IMR-90 (cell line): Measurements from ENCODE around the gene HDGFL2. TPM values are rescaled to one million over a fixed set of nuclear protein-coding genes. Genes with fewer than 3 reads are reported as not detected.

ENCODE experiments used
- ATAC-seq: fragments of 200-7000 bp; cut with Tn5 transposase; 2 replicates; pipeline ENCODE4 v1.9.1; 2020; ENCODE audit warnings: low read depth, mild to moderate bottlenecking, moderate library complexity
- BruUV-seq: library from RNA; stranded (reverse); fragments of 400-500 nt; replicated peaks from 2 replicates; lab custom pipeline; 2021; lab: Mats Ljungman, UMichigan
- CTCF ChIA-PET: fragments of 300-600 bp; formaldehyde crosslinking; extraction: SDS; loops from one replicate; lab custom pipeline; 2021; ENCODE audit warnings: antibody characterized with exemption; lab: Yijun Ruan, JAX
- POLR2A ChIA-PET: fragments of 300-600 bp; sonication (Branson Sonifier 250); formaldehyde crosslinking; loops from one replicate; lab custom pipeline; 2022; ENCODE audit warnings: antibody characterized with exemption; ENCODE audit not compliant: unreplicated experiment; lab: Charles Lee
- DNase-seq: peaks from one replicate; pipeline ENCODE4 v3.0.0; 2013
- H2AFZ ChIP-seq: replicated peaks from 2 replicates; pipeline ENCODE3; 2013; ENCODE audit warnings: low read length, mild to moderate bottlenecking; ENCODE audit not compliant: poor library complexity
- H2AK5ac ChIP-seq: 2 replicates; pipeline ENCODE4 v1.6.1; 2013; ENCODE audit warnings: low read depth, low read length, inconsistent platforms
- H2AK9ac ChIP-seq: replicated peaks from 2 replicates; pipeline ENCODE3; 2013; ENCODE audit warnings: mild to moderate bottlenecking, low read depth, low read length, moderate library complexity; ENCODE audit not compliant: poor library complexity
- H2BK120ac ChIP-seq: 2 replicates; pipeline ENCODE4 v1.6.1; 2013; ENCODE audit warnings: low read depth, low read length, inconsistent platforms
- H2BK15ac ChIP-seq: 3 replicates; pipeline ENCODE4 v1.6.1; 2013; ENCODE audit warnings: low read depth, low read length, inconsistent platforms
- H2BK20ac ChIP-seq: 2 replicates; pipeline ENCODE4 v1.6.1; 2013; ENCODE audit warnings: low read depth, mild to moderate bottlenecking, inconsistent platforms, low read length, moderate library complexity
- H2BK5ac ChIP-seq: 2 replicates; pipeline ENCODE4 v1.6.1; 2013; ENCODE audit warnings: mild to moderate bottlenecking, low read depth, low read length, inconsistent platforms; ENCODE audit not compliant: poor library complexity, severe bottlenecking
- H3K14ac ChIP-seq: replicated peaks from 2 replicates; pipeline ENCODE4 v1.6.1; 2013; ENCODE audit warnings: low read depth, low read length, inconsistent platforms
- H3K18ac ChIP-seq: 2 replicates; pipeline ENCODE4 v1.6.1; 2013; ENCODE audit warnings: low read depth, low read length, control low read depth
- H3K23ac ChIP-seq: 2 replicates; pipeline ENCODE4 v1.6.1; 2013; ENCODE audit warnings: low read depth, low read length, inconsistent platforms
- H3K27ac ChIP-seq: 2 replicates; pipeline ENCODE4 v1.5.1; 2013; ENCODE audit warnings: mild to moderate bottlenecking, control low read depth, low read length; ENCODE audit not compliant: insufficient read depth
- H3K27me3 ChIP-seq: 2 replicates; pipeline ENCODE4 v1.6.1; 2013; ENCODE audit warnings: low read length; ENCODE audit not compliant: control insufficient read depth, insufficient read depth
- H3K36me3 ChIP-seq: 2 replicates; pipeline ENCODE4 v1.6.1; 2013; ENCODE audit warnings: low read length, mixed read lengths; ENCODE audit not compliant: control insufficient read depth, insufficient read depth
- H3K4ac ChIP-seq: 2 replicates; pipeline ENCODE4 v1.6.1; 2013; ENCODE audit warnings: low read depth, low read length, inconsistent platforms
- H3K4me1 ChIP-seq: 2 replicates; pipeline ENCODE4 v1.6.1; 2013; ENCODE audit warnings: low read length, mixed read lengths; ENCODE audit not compliant: control insufficient read depth, insufficient read depth
- H3K4me2 ChIP-seq: 2 replicates; pipeline ENCODE4 v1.6.1; 2013; ENCODE audit warnings: low read depth, mild to moderate bottlenecking, control low read depth, low read length, moderate library complexity
- H3K4me3 ChIP-seq: 2 replicates; pipeline ENCODE4 v1.5.1; 2013; ENCODE audit warnings: low read depth, mild to moderate bottlenecking, control low read depth, low read length, moderate library complexity; ENCODE audit not compliant: insufficient read depth
- H3K56ac ChIP-seq: 2 replicates; pipeline ENCODE4 v1.6.1; 2013; ENCODE audit warnings: low read length, inconsistent platforms; ENCODE audit not compliant: insufficient read depth; ENCODE audit errors: extremely low read depth
- H3K79me1 ChIP-seq, 2 experiments: 2 replicates each; pipeline ENCODE4 v1.6.1; 2013; ENCODE audit warnings: low read length in 2 of 2, inconsistent platforms in 1 of 2, low read depth in 1 of 2
- H3K9ac ChIP-seq: 2 replicates; pipeline ENCODE4 v1.6.1; 2013; ENCODE audit warnings: low read depth, low read length, control low read depth
- H3K9me1 ChIP-seq: 2 replicates; pipeline ENCODE4 v1.6.1; 2013; ENCODE audit warnings: low read length, inconsistent platforms; ENCODE audit not compliant: insufficient read depth
- H3K9me3 ChIP-seq: 2 replicates; pipeline ENCODE4 v1.6.1; 2013; ENCODE audit warnings: low read length; ENCODE audit not compliant: control insufficient read depth, insufficient read depth
- H4K20me1 ChIP-seq: 2 replicates; pipeline ENCODE4 v1.6.1; 2013; ENCODE audit warnings: low read length, inconsistent platforms; ENCODE audit not compliant: insufficient read depth
- H4K5ac ChIP-seq: 2 replicates; pipeline ENCODE4 v1.6.1; 2013; ENCODE audit warnings: mild to moderate bottlenecking, low read depth, low read length, control low read depth
- H4K8ac ChIP-seq, 2 experiments: 2 replicates each; pipeline ENCODE4 v1.6.1; 2013; ENCODE audit warnings: low read depth in 2 of 2, low read length in 2 of 2, control low read depth in 1 of 2, inconsistent platforms in 1 of 2
- H4K91ac ChIP-seq: 2 replicates; pipeline ENCODE4 v1.6.1; 2013; ENCODE audit warnings: low read depth, low read length, inconsistent platforms; ENCODE audit not compliant: insufficient read depth
- MAZ ChIP-seq: IDR thresholded peaks from 2 replicates; pipeline ENCODE4 v1.6.1; 2012; ENCODE audit warnings: low read depth, mild to moderate bottlenecking, low read length, improper control_type of control experiment, moderate library complexity, borderline replicate concordance
- MXI1 ChIP-seq: IDR thresholded peaks from 2 replicates; pipeline ENCODE4 v1.6.1; 2012; ENCODE audit warnings: low read depth, mild to moderate bottlenecking, low read length, moderate library complexity, borderline replicate concordance
- POLR2A ChIP-seq: IDR thresholded peaks from 2 replicates; pipeline ENCODE4 v1.6.1; 2012; ENCODE audit warnings: mild to moderate bottlenecking, low read depth, low read length
- RCOR1 ChIP-seq: IDR thresholded peaks from 2 replicates; pipeline ENCODE4 v1.6.1; 2012; ENCODE audit warnings: mild to moderate bottlenecking, low read length, improper control_type of control experiment; ENCODE audit not compliant: insufficient replicate concordance
- WGBS, 2 experiments: methylation state at CpG; one replicate each; pipeline versions ENCODE4 v1.1.5 to v1.1.7; 2013; ENCODE audit warnings: missing lambda C conversion rate in 2 of 2; ENCODE audit not compliant: insufficient read length in 1 of 2; ENCODE audit errors: extremely low coverage in 2 of 2; 5-methylcytosine and 5-hydroxymethylcytosine counted together
- dilution Hi-C: fragments of 300-500 bp; cut with HindIII; formaldehyde crosslinking; loops from one replicate; pipeline ENCODE4 v1.14.3; 2018; ENCODE audit warnings: low sequenced_read_pairs; ENCODE audit not compliant: unreplicated experiment
- in situ Hi-C: fragments of 300-500 bp; cut with MboI; formaldehyde crosslinking; loops from 3 replicates; pipeline ENCODE4 v1.14.3; 2019; ENCODE audit warnings: low sequenced_read_pairs, inconsistent platforms, mixed read lengths
- intact Hi-C: fragments of 100-400 bp; cut with micrococcal nuclease; formaldehyde crosslinking; loops from 2 replicates; pipeline ENCODE4 v1.10.0; 2022
- polyA plus RNA-seq, 3 experiments: library from polyadenylated mRNA; depleted of rRNA; stranded (reverse); fragments of >200 nt; gene quantifications; 2 replicates each; pipeline ENCODE4 v1.2.3, GENCODE V29; 2012; ENCODE audit warnings: low replicate concordance in 1 of 3
- total RNA-seq: library from RNA; depleted of rRNA; stranded (reverse); fragments of >200 nt; gene quantifications from 2 replicates; pipeline ENCODE4 v1.2.3, GENCODE V29; 2012
- TF ChIP-seq, protein P1 (sequence below): fragments of 150-350 bp; IDR thresholded peaks from 2 replicates; pipeline ENCODE4 v1.6.1; 2017; ENCODE audit warnings: mild to moderate bottlenecking, antibody characterized with exemption, low read length, low read depth

Gene HDGFL2
- total and polyA plus RNA-seq, 2 of the 4 experiments (the other 2 are of a cell fraction), result 35.8 to 48.5 TPM

DNA sequence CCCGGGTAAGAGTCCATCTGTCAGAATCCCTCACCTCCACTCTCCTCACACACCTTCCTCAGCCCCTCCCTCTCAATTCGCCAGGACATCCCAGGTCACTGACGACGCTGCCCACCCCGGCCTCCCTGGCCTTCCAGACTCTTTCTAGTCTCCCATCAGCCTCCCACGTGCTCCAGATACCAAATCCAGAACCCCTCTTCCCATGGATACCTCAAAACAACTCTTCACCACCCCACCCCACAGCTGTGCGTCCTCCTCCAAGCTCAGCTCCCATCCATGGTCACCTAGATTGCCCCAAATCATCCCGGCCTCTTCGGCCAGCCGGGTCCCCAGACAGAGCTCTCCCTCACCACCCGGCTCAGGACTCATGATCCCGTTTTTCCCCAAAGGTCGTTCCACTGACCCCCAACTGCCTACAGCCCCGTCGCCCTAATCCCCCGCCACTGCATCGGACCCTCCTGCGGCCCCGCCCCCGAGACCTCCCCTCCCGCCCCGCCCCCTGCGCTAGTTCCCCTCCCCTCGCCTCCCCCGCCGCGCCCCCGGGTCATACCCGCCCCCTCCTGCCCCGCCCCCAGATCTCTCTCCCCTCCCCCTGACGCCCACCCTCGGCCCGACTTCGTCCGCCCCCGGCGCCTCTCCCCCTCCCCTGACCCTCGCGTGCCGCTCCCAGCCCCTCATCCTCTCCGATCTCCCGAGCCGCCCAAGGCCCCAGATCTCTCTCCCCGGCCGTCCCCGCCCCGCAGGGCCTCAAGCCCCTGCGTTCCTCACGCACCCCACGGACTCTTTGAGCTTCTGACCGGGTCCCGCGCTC lies 15.0 kb upstream of the HDGFL2 start:
- H2BK120ac ChIP-seq, result peak overlapping the region; percentile 87
- H3K9ac ChIP-seq, result peak overlapping the region; percentile 99
- peak overlapping the region; percentile 97 for H3K4me3 ChIP-seq
- H2BK20ac ChIP-seq, result 0 out of 2 replicates have a peak overlapping the region, but pooled peaks have one; percentile 42
- no peaks in the 10 kb centered on the region for H3K27me3 ChIP-seq
- H3K9me3 ChIP-seq, result no peaks in the 10 kb centered on the region
- H3K4me2 ChIP-seq, result peak overlapping the region; percentile 78
- DNase-seq (peak; percentile 56), ATAC-seq (peak; percentile 45)
- H4K5ac ChIP-seq, result peak overlapping the region; percentile 71
- peak overlapping the region; percentile 93 for H2BK5ac ChIP-seq
- TF ChIP-seq POLR2A (peak; percentile 71; the same call in 1 of the 2 replicates), RCOR1 (no peak), MAZ (peak; percentile 16; the same call in 1 of the 2 replicates), MXI1 (peak; percentile 70; the same call in 1 of the 2 replicates)
- TF ChIP-seq, protein P1, sequence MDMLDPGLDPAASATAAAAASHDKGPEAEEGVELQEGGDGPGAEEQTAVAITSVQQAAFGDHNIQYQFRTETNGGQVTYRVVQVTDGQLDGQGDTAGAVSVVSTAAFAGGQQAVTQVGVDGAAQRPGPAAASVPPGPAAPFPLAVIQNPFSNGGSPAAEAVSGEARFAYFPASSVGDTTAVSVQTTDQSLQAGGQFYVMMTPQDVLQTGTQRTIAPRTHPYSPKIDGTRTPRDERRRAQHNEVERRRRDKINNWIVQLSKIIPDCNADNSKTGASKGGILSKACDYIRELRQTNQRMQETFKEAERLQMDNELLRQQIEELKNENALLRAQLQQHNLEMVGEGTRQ, result 0 out of 2 replicates have a peak, but pooled peaks have one; percentile 19
- H3K4ac ChIP-seq, result peak overlapping the region; percentile 95
- peak overlapping the region; percentile 97 for H3K23ac ChIP-seq
- peaks cover 17% of the 10 kb centered on the region for H3K9me1 ChIP-seq
- dilution Hi-C loops, result no loop called here
- 1% methylated on average over 7 of the region's 53 CpGs; no CpG with 5 or more reads in 1 of the 2 experiments for WGBS, 2 experiments
- CTCF ChIA-PET, result no interaction called here
- peak overlapping the region; percentile 91 for H3K56ac ChIP-seq
- peaks cover 15 to 53% of the 10 kb centered on the region in 2 experiments for H3K79me1 ChIP-seq
- POLR2A ChIA-PET, result no interaction called here
- H4K91ac ChIP-seq, result peak overlapping the region; percentile 97
- no TSS peak for BruUV-seq
- H2AK5ac ChIP-seq, result peak overlapping the region; percentile 99
- H3K14ac ChIP-seq, result peak overlapping the region; percentile 97
- H3K18ac ChIP-seq, result peak overlapping the region; percentile 72
- peak overlapping the region; percentile 91 for H2AFZ ChIP-seq
- peaks cover 23% of the 10 kb centered on the region for H3K36me3 ChIP-seq
- H3K4me1 ChIP-seq, result peaks cover 12% of the 10 kb centered on the region
- peak overlapping the region; percentile 88; the same call in 1 of the 3 replicates for H2BK15ac ChIP-seq
- in situ Hi-C loops, result no loop called here
- H4K20me1 ChIP-seq, result peaks cover 21% of the 10 kb centered on the region
- H4K8ac ChIP-seq, result peak overlapping the region; percentile 96 to 98
- peak overlapping the region; percentile 99 for H3K27ac ChIP-seq
- intact Hi-C loops, result loop anchor here (2.0 kb wide), 1 partner anchor 54 kb away; the partner anchor contains the start of gene CHAF1A
- H2AK9ac ChIP-seq, result peak overlapping the region; percentile 99
